ENCODE measurements around the gene INSR. TPM values are rescaled to one million over a fixed set of nuclear protein-coding genes. Genes with fewer than 3 reads are reported as not detected.
"Not testable (repeated sequence)": the region's sequence is repeated elsewhere in the genome, so short reads cannot be mapped to it uniquely, and the experiment has no call there.

The INSR gene
- polyA plus RNA-seq, 6 donors from 2014 or later, result 0.40 to 2.2 (median 0.52) TPM; not detected in 1

DNA sequence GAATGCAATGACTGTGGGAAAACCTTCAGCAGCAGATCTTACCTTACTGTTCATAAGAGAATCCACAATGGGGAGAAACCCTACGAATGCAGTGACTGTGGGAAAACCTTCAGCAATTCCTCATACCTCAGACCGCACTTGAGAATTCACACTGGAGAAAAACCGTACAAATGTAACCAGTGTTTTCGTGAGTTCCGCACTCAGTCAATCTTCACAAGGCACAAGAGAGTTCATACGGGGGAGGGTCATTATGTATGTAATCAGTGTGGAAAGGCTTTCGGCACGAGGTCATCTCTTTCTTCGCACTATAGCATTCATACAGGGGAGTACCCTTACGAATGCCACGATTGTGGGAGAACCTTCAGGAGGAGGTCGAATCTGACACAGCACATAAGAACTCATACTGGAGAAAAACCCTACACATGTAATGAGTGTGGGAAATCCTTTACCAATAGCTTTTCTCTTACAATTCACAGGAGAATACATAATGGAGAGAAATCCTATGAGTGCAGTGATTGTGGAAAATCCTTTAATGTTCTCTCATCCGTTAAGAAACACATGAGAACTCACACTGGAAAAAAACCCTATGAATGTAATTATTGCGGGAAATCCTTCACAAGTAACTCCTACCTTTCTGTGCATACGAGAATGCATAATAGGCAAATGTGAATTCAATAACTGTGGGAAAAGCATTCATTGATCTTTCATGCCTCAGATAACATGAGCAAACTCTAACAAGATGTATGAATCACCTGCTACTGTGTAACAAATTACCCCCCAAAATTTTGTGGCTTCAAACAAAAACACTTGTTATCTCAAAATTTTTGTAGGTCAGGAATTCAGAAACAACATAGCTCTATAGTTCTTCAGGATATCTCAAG, 210.9 kb downstream of the INSR start:
- H3K27me3 Mint-ChIP-seq, result no peaks in the 10 kb centered on the region
- DNase-seq (no peak), ATAC-seq (ENCODE audit: low read depth in 2 of 2) (no peak)
- H3K36me3 Mint-ChIP-seq, result peaks cover 49 to 56% of the 10 kb centered on the region in 2 donors
- no peak overlapping the region for H3K27ac Mint-ChIP-seq
- peaks cover 0 to 6% (median 0%) of the 10 kb centered on the region in 3 donors for H3K4me1 Mint-ChIP-seq
- H3K4me3 Mint-ChIP-seq, result peak overlapping the region in 1 of 8 donors; percentile 10
- peaks cover 16 to 93% (median 71%) of the 10 kb centered on the region in 7 donors for H3K9me3 Mint-ChIP-seq

DNA sequence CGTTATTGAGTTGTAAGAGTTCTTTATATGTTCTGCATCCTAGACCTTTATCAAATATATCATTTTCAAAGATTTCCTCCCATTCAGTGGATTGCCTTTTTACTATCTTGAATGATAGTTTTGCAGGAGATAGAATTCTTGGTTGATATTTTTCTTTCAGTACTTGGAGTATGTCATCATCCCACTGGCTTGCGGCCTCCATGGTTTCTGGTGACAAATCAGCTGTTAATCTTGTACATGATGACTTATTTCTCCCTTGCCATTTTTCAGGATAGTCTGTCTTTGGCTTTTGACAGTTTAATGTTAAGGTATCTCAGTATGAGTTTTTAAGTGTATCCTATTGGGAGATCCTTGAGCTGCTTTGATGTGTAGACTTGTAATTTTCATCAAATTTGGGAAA, 216.2 kb downstream of the INSR start:
- Mint-ChIP-seq H3K4me1 (peaks cover 0 to 7% (median 2%) of the 10 kb centered on the region in 3 donors), H3K9me3 (peaks cover 13 to 66% (median 52%) of the 10 kb centered on the region in 7 donors), H3K4me3 (peak overlapping the region in 1 of 8 donors; percentile 73), H3K27me3 (no peaks in the 10 kb centered on the region), H3K27ac (no peak overlapping the region), H3K36me3 (peaks cover 67 to 77% of the 10 kb centered on the region in 2 donors)
- DNase-seq, result no peak
- ATAC-seq (ENCODE audit: low read depth in 2 of 2), result no peak

DNA sequence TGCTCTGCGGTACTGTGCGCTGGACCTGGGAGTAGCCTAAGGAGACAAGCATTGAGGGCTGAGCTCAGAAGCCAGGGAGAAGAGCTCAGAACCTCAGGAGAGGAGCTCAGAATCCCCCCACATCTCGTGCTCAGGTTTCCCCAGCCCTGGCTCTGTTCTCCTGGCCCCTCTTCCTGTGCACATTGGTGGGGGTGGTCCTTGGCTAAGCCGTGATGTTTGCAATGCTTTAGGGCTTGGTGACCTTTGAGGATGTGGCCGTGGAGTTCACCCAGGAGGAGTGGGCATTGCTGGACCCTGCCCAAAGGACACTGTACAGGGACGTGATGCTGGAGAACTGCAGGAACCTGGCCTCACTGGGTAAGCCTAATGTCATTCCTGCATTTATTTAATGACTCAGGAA, 218.1 kb downstream of the INSR start:
- ATAC-seq (ENCODE audit: low read depth in 2 of 2) (no peak), DNase-seq (no peak)
- Mint-ChIP-seq H3K4me3 (no peak overlapping the region), H3K27ac (no peak overlapping the region), H3K36me3 (peaks cover 59 to 74% of the 10 kb centered on the region in 2 donors), H3K4me1 (peaks cover 0 to 14% (median 9%) of the 10 kb centered on the region in 3 donors), H3K9me3 (peaks cover 8 to 47% (median 37%) of the 10 kb centered on the region in 7 donors), H3K27me3 (no peaks in the 10 kb centered on the region)

GRCh38 chr19:7074705-7075282, 219.4 kb downstream of the INSR start:
- Mint-ChIP-seq H3K4me1 (peaks cover 0 to 14% (median 9%) of the 10 kb centered on the region in 3 donors), H3K27me3 (no peaks in the 10 kb centered on the region), H3K9me3 (peaks cover 7 to 34% (median 27%) of the 10 kb centered on the region in 7 donors), H3K27ac (no peak overlapping the region), H3K36me3 (peaks cover 48 to 64% of the 10 kb centered on the region in 2 donors), H3K4me3 (peak overlapping the region in 1 of 8 donors; percentile 18)
- ATAC-seq (ENCODE audit: low read depth in 2 of 2) (no peak), DNase-seq (no peak)

- ATAC-seq (ENCODE audit: low read depth in 2 of 2) (no peak), DNase-seq (no peak)
- Mint-ChIP-seq H3K27me3 (no peaks in the 10 kb centered on the region), H3K36me3 (peaks cover 29 to 41% of the 10 kb centered on the region in 2 donors), H3K4me1 (peaks cover 10 to 17% (median 15%) of the 10 kb centered on the region in 3 donors), H3K9me3 (peaks cover 2 to 11% (median 10%) of the 10 kb centered on the region in 7 donors), H3K27ac (peak overlapping the region in 3 of 6 donors; percentile 28 to 65 (median 61)), H3K4me3 (peak overlapping the region; percentile 0 to 83 (median 49))
Measured at GRCh38 chr19:7072541-7072940, 221.7 kb downstream of the INSR start.

- peak overlapping the region; percentile 81 to 98 (median 94) for H3K27ac Mint-ChIP-seq
- H3K27me3 Mint-ChIP-seq, result no peaks in the 10 kb centered on the region
- H3K9me3 Mint-ChIP-seq, result peaks cover 0 to 4% (median 0%) of the 10 kb centered on the region in 7 donors
- H3K4me1 Mint-ChIP-seq, result peaks cover 10 to 17% (median 15%) of the 10 kb centered on the region in 3 donors
- peak overlapping the region; percentile 91 to 98 (median 98) for H3K4me3 Mint-ChIP-seq
- DNase-seq (no peak), ATAC-seq (ENCODE audit: low read depth in 2 of 2) (peak; percentile 3 to 7)
- peaks cover 11 to 20% of the 10 kb centered on the region in 2 donors for H3K36me3 Mint-ChIP-seq
Measured at GRCh38 chr19:7069904-7070226, 224.3 kb downstream of the INSR start.

DNA sequence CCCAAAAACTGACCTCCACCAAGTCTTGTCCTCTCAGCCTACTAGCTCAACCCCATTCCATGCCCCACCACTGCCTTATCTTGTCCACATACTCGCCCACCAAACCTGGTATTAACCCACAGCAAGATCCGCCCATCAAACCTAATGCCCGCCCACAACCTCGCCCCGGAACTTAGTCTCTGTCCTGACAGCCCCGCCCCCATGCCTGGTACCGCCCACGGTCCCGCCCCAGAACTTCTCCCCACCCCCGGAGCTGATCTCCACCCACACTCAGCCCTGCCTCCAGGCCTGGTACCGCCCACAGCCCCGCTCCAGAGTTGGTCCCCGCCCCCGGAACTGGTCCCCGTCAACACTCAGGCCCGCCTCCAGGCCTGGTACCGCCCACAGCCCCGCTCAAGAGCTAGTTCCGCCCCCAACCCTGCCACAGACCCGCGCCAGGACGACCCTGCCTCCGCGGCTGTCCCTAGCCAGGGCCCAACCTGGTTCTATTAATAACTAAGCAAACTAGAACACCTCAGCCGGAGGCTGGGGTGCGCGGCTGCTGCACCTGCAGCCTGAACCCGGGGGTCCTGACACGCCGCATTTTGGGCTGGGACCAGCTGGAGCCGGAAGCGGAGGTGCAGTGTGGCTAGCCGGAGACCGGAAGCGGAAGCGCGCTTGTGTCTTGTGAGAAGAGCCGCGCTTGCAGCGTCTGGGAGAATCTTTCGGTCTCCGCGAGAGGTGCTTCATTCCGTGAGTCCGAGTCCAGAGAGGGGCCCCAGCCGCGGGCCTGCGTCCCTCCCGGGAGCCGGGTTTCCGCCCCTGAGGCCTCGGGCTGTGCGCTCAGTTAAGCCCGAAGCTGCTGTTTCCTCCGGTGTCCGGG, 224.9 kb downstream of the INSR start, which contains the start of gene ZNF557:
TSS of gene ZNF557 (plus strand) at position 662 of the 862 bp plus-strand sequence. CDS start 5,372 bp downstream, outside the sequence.
- peaks cover 0 to 4% (median 0%) of the 10 kb centered on the region in 7 donors for H3K9me3 Mint-ChIP-seq

GRCh38 chr19:7068599-7068998, 225.6 kb downstream of the INSR start:
- no peak for ATAC-seq (ENCODE audit: low read depth in 2 of 2)
- peak overlapping the region; percentile 91 to 98 (median 98) for H3K4me3 Mint-ChIP-seq
- H3K27me3 Mint-ChIP-seq, result no peaks in the 10 kb centered on the region
- DNase-seq, result no peak
- peaks cover 0 to 4% (median 0%) of the 10 kb centered on the region in 7 donors for H3K9me3 Mint-ChIP-seq
- H3K36me3 Mint-ChIP-seq, result peaks cover 7 to 10% of the 10 kb centered on the region in 2 donors
- H3K4me1 Mint-ChIP-seq, result peaks cover 10 to 15% (median 11%) of the 10 kb centered on the region in 3 donors
- peak overlapping the region; percentile 7 to 98 (median 94) for H3K27ac Mint-ChIP-seq

More for the DNA sequence above, 224.9 kb downstream of the INSR start, which contains the start of gene ZNF557:
- DNase-seq (peak; percentile 99), ATAC-seq (ENCODE audit: low read depth in 2 of 2) (peak; percentile 93)
- H3K4me3 Mint-ChIP-seq, result peak within 1 kb of the TSS; percentile 91 to 98 (median 98)
- H3K27me3 Mint-ChIP-seq, result no peaks in the 10 kb centered on the region
- peaks cover 9 to 14% of the 10 kb centered on the region in 2 donors for H3K36me3 Mint-ChIP-seq
- peaks cover 10 to 15% (median 12%) of the 10 kb centered on the region in 3 donors for H3K4me1 Mint-ChIP-seq
- H3K27ac Mint-ChIP-seq, result peak within 1 kb of the TSS; percentile 90 to 98 (median 94)

GRCh38 chr19:7067716-7068115, 226.5 kb downstream of the INSR start:
- ATAC-seq (ENCODE audit: low read depth in 2 of 2), result no peak
- H3K36me3 Mint-ChIP-seq, result peaks cover 5 to 7% of the 10 kb centered on the region in 2 donors

GRCh38 chr19:7067122-7067521, 227.1 kb downstream of the INSR start:
- not testable (repeated sequence) for DNase-seq, H3K27me3 Mint-ChIP-seq

More at GRCh38 chr19:7067716-7068115, 226.5 kb downstream of the INSR start:
- peaks cover 0 to 4% (median 0%) of the 10 kb centered on the region in 7 donors for H3K9me3 Mint-ChIP-seq
- no peaks in the 10 kb centered on the region for H3K27me3 Mint-ChIP-seq
- DNase-seq, result no peak
- no peak overlapping the region for H3K27ac Mint-ChIP-seq
- peaks cover 10 to 15% (median 10%) of the 10 kb centered on the region in 3 donors for H3K4me1 Mint-ChIP-seq
- H3K4me3 Mint-ChIP-seq, result peak overlapping the region in 2 of 8 donors; percentile 24 to 25

DNA sequence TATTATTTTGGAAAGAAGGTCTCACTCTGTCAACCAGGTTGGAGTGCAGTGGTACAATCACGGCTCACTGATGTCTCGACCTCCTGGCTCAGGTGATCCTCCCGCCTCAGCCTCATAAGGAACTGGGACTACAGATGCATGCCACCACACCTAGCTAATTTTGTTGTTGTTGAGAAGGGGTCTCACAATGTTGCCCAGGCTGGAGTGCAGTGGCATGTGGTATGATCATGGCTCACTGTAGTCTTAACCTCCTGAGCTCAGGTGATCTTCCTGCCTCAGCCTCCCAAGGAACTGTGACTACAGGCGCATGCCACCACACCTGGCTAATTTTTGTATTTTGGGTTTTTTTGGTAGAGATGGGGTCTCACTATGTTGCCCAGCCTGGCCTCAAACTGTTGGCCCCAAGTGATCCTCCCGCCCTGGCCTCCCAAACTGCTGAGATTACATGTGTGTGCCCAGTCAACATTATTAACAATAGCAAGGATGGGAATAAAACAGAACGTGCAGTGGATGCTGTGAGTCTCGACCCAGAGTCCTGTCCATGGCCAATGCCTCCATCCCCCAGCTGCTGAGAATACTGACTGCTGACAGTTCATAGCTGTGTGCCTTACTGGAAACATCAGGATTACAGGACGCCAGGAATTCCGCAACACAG, 230.3 kb downstream of the INSR start:
- no peak for ATAC-seq (ENCODE audit: low read depth in 2 of 2)
- DNase-seq, result no peak
- Mint-ChIP-seq H3K4me1 (peaks cover 2 to 3% (median 2%) of the 10 kb centered on the region in 3 donors), H3K27ac (peak overlapping the region in 1 of 6 donors; percentile 7), H3K9me3 (peaks cover 0 to 3% (median 0%) of the 10 kb centered on the region in 7 donors), H3K27me3 (no peaks in the 10 kb centered on the region), H3K4me3 (no peak overlapping the region), H3K36me3 (no peaks in the 10 kb centered on the region)

More at GRCh38 chr19:7067122-7067521, 227.1 kb downstream of the INSR start:
- Mint-ChIP-seq H3K4me1 (peaks cover 5 to 10% (median 10%) of the 10 kb centered on the region in 3 donors), H3K4me3 (peak overlapping the region in 1 of 8 donors; percentile 37)
- H3K9me3 Mint-ChIP-seq; ATAC-seq (ENCODE audit: low read depth in 2 of 2); H3K36me3 Mint-ChIP-seq; H3K27ac Mint-ChIP-seq: not testable (repeated sequence)

DNA sequence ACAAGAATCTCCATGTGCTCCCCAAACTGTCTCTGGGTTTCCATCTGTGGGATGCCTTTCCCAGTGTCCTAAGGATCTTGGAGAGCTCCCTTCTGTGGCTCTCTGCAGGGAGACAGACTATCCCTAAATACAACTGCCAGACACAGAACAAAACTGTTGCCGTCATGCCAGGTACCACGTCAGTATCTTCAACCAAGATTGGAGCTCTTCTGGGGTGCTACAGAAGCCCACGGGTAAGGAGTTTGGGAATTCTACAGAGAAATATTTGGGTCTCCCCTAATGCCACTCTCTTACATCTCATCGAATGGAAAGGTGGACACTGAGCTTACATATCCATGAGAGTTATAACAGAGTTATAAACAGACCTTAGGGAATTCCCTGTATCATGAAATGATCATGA, 230.9 kb downstream of the INSR start:
- Mint-ChIP-seq H3K4me3 (no peak overlapping the region), H3K27me3 (no peaks in the 10 kb centered on the region), H3K4me1 (no peaks in the 10 kb centered on the region), H3K9me3 (peaks cover 0 to 3% (median 0%) of the 10 kb centered on the region in 7 donors), H3K27ac (no peak overlapping the region), H3K36me3 (no peaks in the 10 kb centered on the region)
- ATAC-seq (ENCODE audit: low read depth in 2 of 2), result no peak
- DNase-seq, result no peak
